CD4-positive, alpha-beta T cell (primary cell): ENCODE measurements around the gene CTNNBIP1. TPM values are rescaled to one million over a fixed set of nuclear protein-coding genes. Genes with fewer than 3 reads are reported as not detected.

Experiments
- ATAC-seq: fragments of 200-7000 bp; cut with Tn5 transposase; one replicate; pipeline ENCODE4 v1.10.0; 2022; ENCODE audit warnings: mild to moderate bottlenecking; ENCODE audit not compliant: poor library complexity
- CTCF ChIA-PET: fragments of 350-600 bp; sonication (Branson Sonifier 250); formaldehyde crosslinking; loops from one replicate; lab custom pipeline; 2021; ENCODE audit warnings: antibody characterized with exemption, inconsistent platforms; lab: Charles Lee
- POLR2A ChIA-PET: fragments of 350-600 bp; sonication (Branson Sonifier 250); formaldehyde crosslinking; loops from one replicate; lab custom pipeline; 2021; ENCODE audit warnings: antibody characterized with exemption, inconsistent platforms; lab: Charles Lee
- DNase-seq, 14 experiments: peaks; one replicate each; pipeline ENCODE4 v3.0.0-alpha.2; 2013 to 2020; ENCODE audit warnings: mixed read lengths in 2 of 14
- H3K27ac ChIP-seq, 2 donors: one replicate each; pipeline versions ENCODE4 v1.5.1 to v1.7.0; 2013; ENCODE audit warnings: low read length in 2 of 2, low read depth in 1 of 2, mild to moderate bottlenecking in 1 of 2
- H3K27me3 ChIP-seq, 2 experiments: 1 replicate in 1 of 2; 2 replicates in 1 of 2; pipeline versions ENCODE4 v1.6.1 to v1.7.0; 2013; ENCODE audit warnings: low read length in 2 of 2, control low read depth in 1 of 2, mild to moderate bottlenecking in 1 of 2, moderate library complexity in 1 of 2; ENCODE audit not compliant: insufficient read depth in 2 of 2, control insufficient read depth in 1 of 2
- H3K36me3 ChIP-seq: one replicate; pipeline ENCODE4 v1.6.1; 2013; ENCODE audit warnings: low read length, control low read depth; ENCODE audit not compliant: insufficient read depth
- H3K4me1 ChIP-seq: one replicate; pipeline ENCODE4 v1.6.1; 2013; ENCODE audit warnings: low read length, control low read depth; ENCODE audit not compliant: insufficient read depth
- H3K4me3 ChIP-seq: one replicate; pipeline ENCODE4 v1.5.1; 2013; ENCODE audit warnings: mild to moderate bottlenecking, low read length, moderate library complexity
- H3K9me3 ChIP-seq, 2 experiments: 1 replicate in 1 of 2; 2 replicates in 1 of 2; pipeline versions ENCODE4 v1.6.1 to v1.7.0; 2013; ENCODE audit warnings: low read length in 2 of 2, mild to moderate bottlenecking in 2 of 2, control low read depth in 1 of 2, moderate library complexity in 1 of 2; ENCODE audit not compliant: control insufficient read depth in 1 of 2, insufficient read depth in 1 of 2
- H3K27ac Mint-ChIP-seq: one replicate; pipeline ENCODE4 v1.8.0; 2020; ENCODE audit warnings: mixed read lengths
- H3K27me3 Mint-ChIP-seq: one replicate; pipeline ENCODE4 v1.8.0; 2021; ENCODE audit warnings: mixed read lengths
- H3K36me3 Mint-ChIP-seq: one replicate; pipeline ENCODE4 v1.8.0; 2021; ENCODE audit warnings: low read depth, mixed read lengths
- H3K4me1 Mint-ChIP-seq: one replicate; pipeline ENCODE4 v1.8.0; 2021; ENCODE audit warnings: low read depth, mixed read lengths
- H3K4me3 Mint-ChIP-seq: one replicate; pipeline ENCODE4 v1.8.0; 2020; ENCODE audit warnings: mild to moderate bottlenecking, mixed read lengths
- H3K9me3 Mint-ChIP-seq: one replicate; pipeline ENCODE4 v1.8.0; 2020; ENCODE audit warnings: mixed read lengths
- intact Hi-C, 2 experiments: fragments of 100-400 bp; cut with DNase I in 1 of 2; cut with micrococcal nuclease in 1 of 2; formaldehyde crosslinking; loops; one replicate each; pipeline versions ENCODE4 v1.15.1 to v1.9.0; 2023 to 2025; cut with DNase I, micrococcal nuclease
- total RNA-seq, 174 experiments: library from RNA in 2 of 174; stranded (reverse) in 2 of 174; gene quantifications; one replicate each; pipeline ENCODE4 v1.2.3 and lab custom pipeline; 2021 to 2026
- TF ChIP-seq, protein P1 (sequence below): fragments of 200-600 bp; IDR thresholded peaks from one replicate; pipeline ENCODE4 v1.8.0; 2022; ENCODE audit warnings: antibody characterized with exemption, mild to moderate bottlenecking

Gene CTNNBIP1
- total RNA-seq, 2 experiments from 2014 or later, result 6.6 to 6.8 TPM

DNA sequence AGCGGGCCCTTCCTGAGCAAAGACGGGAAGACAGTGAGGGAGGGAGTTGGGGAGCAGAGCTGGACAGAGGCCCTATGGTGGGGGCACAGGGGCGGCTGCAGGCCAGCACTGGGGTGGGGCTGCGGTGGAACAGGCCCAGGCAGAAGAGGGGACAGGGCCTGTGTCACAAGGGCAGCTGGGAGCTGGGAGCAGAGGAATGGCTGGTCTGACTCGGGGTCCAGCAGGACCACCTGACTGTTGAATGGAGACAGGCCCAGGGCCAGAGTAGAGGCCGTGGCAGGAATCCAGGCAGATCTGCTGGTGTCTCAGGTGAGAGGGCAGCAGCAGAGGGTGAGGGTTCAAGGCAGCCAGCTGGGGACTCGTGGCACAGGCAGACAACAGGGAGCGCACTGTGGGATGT, 25.3 kb downstream of the CTNNBIP1 start:
- Histone ChIP-seq H3K4me1 (peaks cover 25% of the 10 kb centered on the region), H3K9me3 (no peaks in the 10 kb centered on the region), H3K27ac (no peak overlapping the region), H3K27me3 (no peaks in the 10 kb centered on the region), H3K36me3 (peaks cover 4% of the 10 kb centered on the region), H3K4me3 (no peak overlapping the region)
- H3K9me3 Mint-ChIP-seq, result no peaks in the 10 kb centered on the region
- ATAC-seq (no peak), DNase-seq (no peak)
- ChIA-PET POLR2A (no interaction called here), CTCF (no interaction called here)
- TF ChIP-seq, protein P1, sequence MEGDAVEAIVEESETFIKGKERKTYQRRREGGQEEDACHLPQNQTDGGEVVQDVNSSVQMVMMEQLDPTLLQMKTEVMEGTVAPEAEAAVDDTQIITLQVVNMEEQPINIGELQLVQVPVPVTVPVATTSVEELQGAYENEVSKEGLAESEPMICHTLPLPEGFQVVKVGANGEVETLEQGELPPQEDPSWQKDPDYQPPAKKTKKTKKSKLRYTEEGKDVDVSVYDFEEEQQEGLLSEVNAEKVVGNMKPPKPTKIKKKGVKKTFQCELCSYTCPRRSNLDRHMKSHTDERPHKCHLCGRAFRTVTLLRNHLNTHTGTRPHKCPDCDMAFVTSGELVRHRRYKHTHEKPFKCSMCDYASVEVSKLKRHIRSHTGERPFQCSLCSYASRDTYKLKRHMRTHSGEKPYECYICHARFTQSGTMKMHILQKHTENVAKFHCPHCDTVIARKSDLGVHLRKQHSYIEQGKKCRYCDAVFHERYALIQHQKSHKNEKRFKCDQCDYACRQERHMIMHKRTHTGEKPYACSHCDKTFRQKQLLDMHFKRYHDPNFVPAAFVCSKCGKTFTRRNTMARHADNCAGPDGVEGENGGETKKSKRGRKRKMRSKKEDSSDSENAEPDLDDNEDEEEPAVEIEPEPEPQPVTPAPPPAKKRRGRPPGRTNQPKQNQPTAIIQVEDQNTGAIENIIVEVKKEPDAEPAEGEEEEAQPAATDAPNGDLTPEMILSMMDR, result no peak
- intact Hi-C loops, result no loop called here
- peaks cover 17% of the 10 kb centered on the region for H3K4me1 Mint-ChIP-seq
- H3K4me3 Mint-ChIP-seq, result no peak overlapping the region
- H3K27ac Mint-ChIP-seq, result no peak overlapping the region
- H3K36me3 Mint-ChIP-seq, result no peaks in the 10 kb centered on the region
- no peaks in the 10 kb centered on the region for H3K27me3 Mint-ChIP-seq

DNA sequence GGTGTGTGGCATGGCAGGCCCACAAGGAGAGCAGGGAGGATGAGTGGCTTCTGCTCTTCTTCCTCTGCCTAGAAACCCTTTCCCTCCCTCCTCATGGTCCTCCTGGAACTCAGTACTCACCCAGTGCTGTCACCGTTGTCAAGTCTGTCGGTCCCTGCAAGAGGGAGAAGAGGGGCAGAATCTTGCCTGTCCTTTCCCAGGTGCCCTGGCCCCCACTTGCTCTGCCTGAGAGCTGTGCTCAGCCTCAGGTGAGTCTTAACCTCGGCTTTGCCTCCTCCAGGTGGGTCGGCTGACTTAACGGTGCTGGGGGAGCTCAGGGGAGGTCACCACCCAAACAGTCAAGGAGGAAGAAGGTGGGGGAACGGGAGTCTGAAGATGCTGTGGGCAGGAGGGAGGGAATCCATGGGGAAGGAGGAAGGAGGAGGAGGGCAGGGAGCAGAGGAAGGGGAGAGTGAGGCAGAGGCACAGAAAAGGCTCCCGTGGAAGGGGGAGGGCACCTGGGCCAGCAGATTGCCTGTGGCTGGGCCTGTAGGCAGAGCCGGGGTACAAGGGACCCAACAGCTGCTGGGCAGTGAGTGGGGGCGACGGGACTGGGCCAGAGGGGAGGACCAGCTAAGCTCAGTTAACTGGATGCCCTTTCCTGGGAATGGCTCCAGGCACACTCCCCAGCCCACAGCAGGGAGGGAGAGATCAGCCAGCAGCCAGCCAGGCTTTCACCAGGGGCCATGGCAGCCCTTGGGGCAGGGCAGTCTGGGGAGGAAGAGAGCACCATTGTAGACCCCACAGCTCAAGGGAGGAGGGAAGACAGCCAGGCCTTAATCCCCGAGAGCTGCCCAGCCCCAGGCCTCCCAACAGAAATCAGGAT, 26.3 kb downstream of the CTNNBIP1 start:
- TF ChIP-seq, protein P1, result no peak
- H3K27ac Mint-ChIP-seq, result no peak overlapping the region
- H3K9me3 Mint-ChIP-seq, result no peaks in the 10 kb centered on the region
- Histone ChIP-seq H3K9me3 (no peaks in the 10 kb centered on the region), H3K4me1 (peaks cover 25% of the 10 kb centered on the region), H3K4me3 (no peak overlapping the region), H3K27ac (no peak overlapping the region), H3K36me3 (peaks cover 4% of the 10 kb centered on the region), H3K27me3 (no peaks in the 10 kb centered on the region)
- CTCF ChIA-PET, result no interaction called here
- peaks cover 13% of the 10 kb centered on the region for H3K4me1 Mint-ChIP-seq
- ATAC-seq (no peak), DNase-seq (no peak)
- POLR2A ChIA-PET, result no interaction called here
- intact Hi-C loops, result no loop called here
- H3K27me3 Mint-ChIP-seq, result no peaks in the 10 kb centered on the region
- H3K36me3 Mint-ChIP-seq, result no peaks in the 10 kb centered on the region
- no peak overlapping the region for H3K4me3 Mint-ChIP-seq

- Mint-ChIP-seq H3K27ac (no peak overlapping the region), H3K4me1 (peaks cover 13% of the 10 kb centered on the region), H3K27me3 (no peaks in the 10 kb centered on the region), H3K9me3 (no peaks in the 10 kb centered on the region), H3K36me3 (no peaks in the 10 kb centered on the region), H3K4me3 (no peak overlapping the region)
- TF ChIP-seq, protein P1, result no peak
- POLR2A ChIA-PET, result no interaction called here
- CTCF ChIA-PET, result no interaction called here
- no peak overlapping the region for H3K4me3 ChIP-seq
- ATAC-seq (no peak), DNase-seq (no peak)
- no peaks in the 10 kb centered on the region for H3K27me3 ChIP-seq
- peaks cover 25% of the 10 kb centered on the region for H3K4me1 ChIP-seq
- H3K9me3 ChIP-seq, result no peaks in the 10 kb centered on the region
- H3K27ac ChIP-seq, result no peak overlapping the region
- intact Hi-C loops, result no loop called here
- peaks cover 4% of the 10 kb centered on the region for H3K36me3 ChIP-seq
Observed at GRCh38 chr1:9882945-9883303, 27.1 kb downstream of the CTNNBIP1 start.
